GM13976 (cell line): ENCODE data around the gene PGM2L1.

Source experiments
- DNase-seq: peaks from one replicate; pipeline ENCODE4 v3.0.0; 2012; ENCODE audit warnings: low spot score
- CTCF ChIP-seq: IDR thresholded peaks from 2 replicates; pipeline ENCODE4 v1.5.1; 2012; ENCODE audit warnings: borderline replicate concordance, mild to moderate bottlenecking; ENCODE audit not compliant: insufficient read depth; ENCODE audit errors: extremely low read depth, missing control alignments, control extremely low read depth
- in situ Hi-C: fragments of 300-500 bp; cut with MboI; formaldehyde crosslinking; loops from one replicate; pipeline ENCODE4 v1.12.0; 2022; ENCODE audit warnings: low sequenced_read_pairs, mixed read lengths, inconsistent platforms; ENCODE audit not compliant: unreplicated experiment

The PGM2L1 gene

DNA sequence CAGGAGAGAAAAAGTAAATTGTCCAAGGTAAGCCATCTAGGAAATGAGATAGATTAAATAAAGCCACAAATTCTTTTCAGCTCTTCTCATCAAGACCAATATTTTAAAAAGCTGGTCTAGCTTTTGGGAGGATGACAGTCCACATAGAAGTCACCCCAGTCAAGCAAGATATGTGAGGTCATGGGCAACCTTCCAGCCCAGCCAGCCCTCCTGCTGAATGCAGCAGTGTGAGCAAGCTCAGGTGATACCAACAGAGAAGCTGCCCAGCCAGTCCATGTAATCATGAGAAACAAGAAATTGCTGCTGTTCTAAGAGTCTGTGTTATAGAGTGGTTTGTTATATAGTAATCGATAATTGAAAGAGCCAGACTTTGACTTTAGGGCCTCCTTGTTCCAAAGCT is 40.4 kb upstream of the PGM2L1 start:
- TF ChIP-seq CTCF = no peak
- no peak for DNase-seq
- in situ Hi-C loops = no loop called here

GRCh38 chr11:74437441-74438042 is 39.3 kb upstream of the PGM2L1 start:
- no peak for TF ChIP-seq CTCF
- in situ Hi-C loops = no loop called here
- no peak for DNase-seq

- in situ Hi-C loops = no loop called here
- no peak for DNase-seq
- TF ChIP-seq CTCF = no peak
Observed at GRCh38 chr11:74434528-74434927, 36.3 kb upstream of the PGM2L1 start.

DNA sequence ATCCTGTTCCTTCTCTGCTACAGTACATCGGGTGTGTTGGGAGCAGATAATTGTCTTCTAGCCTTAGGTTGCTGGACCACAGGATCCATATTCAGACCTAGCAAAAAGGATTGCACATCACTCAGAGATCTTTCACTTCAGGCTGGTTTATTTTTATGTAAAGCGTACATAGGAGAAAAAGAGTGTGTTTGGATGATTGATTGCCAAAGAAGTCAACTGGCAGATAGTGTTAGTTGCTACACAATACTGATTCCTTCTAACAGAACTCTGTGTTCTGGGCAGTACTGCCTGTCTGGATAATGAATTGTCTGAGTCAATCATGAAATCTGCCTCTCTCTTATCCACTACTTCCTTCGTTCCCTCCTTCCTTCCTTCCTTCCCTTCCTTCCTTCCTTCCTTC is 31.0 kb upstream of the PGM2L1 start:
- no peak for TF ChIP-seq CTCF
- no peak for DNase-seq
- in situ Hi-C loops = no loop called here

- in situ Hi-C loops = no loop called here
- TF ChIP-seq CTCF = no peak
- no peak for DNase-seq
Observed at GRCh38 chr11:74427384-74427886, 29.2 kb upstream of the PGM2L1 start.

DNA sequence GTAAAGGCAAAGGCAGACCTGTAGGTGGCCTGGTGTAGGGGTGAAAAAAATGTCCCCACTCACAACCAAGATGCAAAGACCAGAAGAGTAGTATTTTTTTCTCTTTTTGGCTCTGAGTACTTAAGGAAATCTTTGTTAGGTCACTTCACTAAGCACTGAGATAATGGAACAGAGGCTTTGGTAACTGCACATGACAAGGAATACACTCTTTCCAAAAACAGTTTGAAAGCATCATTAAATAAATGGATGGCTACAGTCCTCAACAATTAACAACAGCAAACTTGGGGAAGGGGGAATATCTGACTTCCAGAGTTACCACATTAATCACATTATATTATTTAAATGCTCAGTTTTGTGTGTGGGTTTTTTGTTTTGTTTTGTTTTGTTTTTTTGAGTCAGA is 26.9 kb upstream of the PGM2L1 start:
- no peak for TF ChIP-seq CTCF

GRCh38 chr11:74418509-74418895 is 20.3 kb upstream of the PGM2L1 start:
- no peak for TF ChIP-seq CTCF
- DNase-seq = no peak
- in situ Hi-C loops = no loop called here

More for the DNA sequence above, 26.9 kb upstream of the PGM2L1 start:
- in situ Hi-C loops = no loop called here
- no peak for DNase-seq
